ENCODE data around the gene IFNA2. TPM values are rescaled to one million over a fixed set of nuclear protein-coding genes. Genes with fewer than 3 reads are reported as not detected.

Gene IFNA2
- total RNA-seq, 1 donor from 2014 or later, result not detected

- no peaks in the 10 kb centered on the region for H3K36me3 Mint-ChIP-seq (ENCODE audit: low read depth, unreplicated experiment)
- Histone ChIP-seq H3K36me3 (ENCODE audit: insufficient read depth, low read length) (no peaks in the 10 kb centered on the region), H3K27ac (ENCODE audit: low read depth, low read length) (no peak overlapping the region), H3K4me1 (ENCODE audit: insufficient read depth, low read length) (no peaks in the 10 kb centered on the region), H3K27me3 (ENCODE audit: insufficient read depth, low read length) (no peaks in the 10 kb centered on the region), H3K4me3 (ENCODE audit: insufficient read depth, low read depth, low read length) (no peak overlapping the region), H3K9ac (ENCODE audit: low read length) (no peak overlapping the region), H4K20me1 (ENCODE audit: insufficient read depth, low read length) (no peaks in the 10 kb centered on the region), H3K4me2 (ENCODE audit: low read length) (no peak overlapping the region), H3K9me3 (ENCODE audit: insufficient read depth, low read depth, low read length) (no peaks in the 10 kb centered on the region), H3K79me2 (ENCODE audit: insufficient read depth, low read length) (no peaks in the 10 kb centered on the region), H2AFZ (ENCODE audit: low read depth, low read length) (no peak overlapping the region)
- H3K27ac Mint-ChIP-seq (ENCODE audit: unreplicated experiment), result no peak overlapping the region
- no peaks in the 10 kb centered on the region for H3K4me1 Mint-ChIP-seq (ENCODE audit: low read depth, unreplicated experiment)
- TF ChIP-seq EZH2 (IDR thresholded peaks at IDR 0.05; ENCODE audit: insufficient read depth, low read length) (no peak), CTCF (IDR thresholded peaks at IDR 0.05; ENCODE audit: insufficient read depth, low read depth, low read length) (no peak)
- DNase-seq (ENCODE audit: low read depth) (no peak), FAIRE-seq (no peak)
- no peak overlapping the region for H3K4me3 Mint-ChIP-seq (ENCODE audit: unreplicated experiment)
- H3K27me3 Mint-ChIP-seq (ENCODE audit: low read depth, unreplicated experiment), result no peaks in the 10 kb centered on the region
- H3K9me3 Mint-ChIP-seq (ENCODE audit: unreplicated experiment), result no peaks in the 10 kb centered on the region
Measured at GRCh38 chr9:21413624-21414023, 28.4 kb upstream of the IFNA2 start.

GRCh38 chr9:21413151-21413550, 28.0 kb upstream of the IFNA2 start:
- TF ChIP-seq EZH2 (IDR thresholded peaks at IDR 0.05; ENCODE audit: insufficient read depth, low read length), result no peak
- TF ChIP-seq CTCF (IDR thresholded peaks at IDR 0.05; ENCODE audit: insufficient read depth, low read depth, low read length), result no peak
- H3K27me3 ChIP-seq (ENCODE audit: insufficient read depth, low read length), result no peaks in the 10 kb centered on the region
- Mint-ChIP-seq H3K27ac (ENCODE audit: unreplicated experiment) (no peak overlapping the region), H3K4me3 (ENCODE audit: unreplicated experiment) (no peak overlapping the region), H3K4me1 (ENCODE audit: low read depth, unreplicated experiment) (no peaks in the 10 kb centered on the region), H3K27me3 (ENCODE audit: low read depth, unreplicated experiment) (no peaks in the 10 kb centered on the region), H3K9me3 (ENCODE audit: unreplicated experiment) (no peaks in the 10 kb centered on the region), H3K36me3 (ENCODE audit: low read depth, unreplicated experiment) (no peaks in the 10 kb centered on the region)
- H4K20me1 ChIP-seq (ENCODE audit: insufficient read depth, low read length), result no peaks in the 10 kb centered on the region
- no peak overlapping the region for H3K9ac ChIP-seq (ENCODE audit: low read length)
- DNase-seq (ENCODE audit: low read depth) (no peak), FAIRE-seq (no peak)
- no peaks in the 10 kb centered on the region for H3K36me3 ChIP-seq (ENCODE audit: insufficient read depth, low read length)
- no peak overlapping the region for H3K27ac ChIP-seq (ENCODE audit: low read depth, low read length)
- no peaks in the 10 kb centered on the region for H3K9me3 ChIP-seq (ENCODE audit: insufficient read depth, low read depth, low read length)
- no peak overlapping the region for H3K4me2 ChIP-seq (ENCODE audit: low read length)
- no peaks in the 10 kb centered on the region for H3K79me2 ChIP-seq (ENCODE audit: insufficient read depth, low read length)
- H3K4me3 ChIP-seq (ENCODE audit: insufficient read depth, low read depth, low read length), result no peak overlapping the region
- no peak overlapping the region for H2AFZ ChIP-seq (ENCODE audit: low read depth, low read length)
- H3K4me1 ChIP-seq (ENCODE audit: insufficient read depth, low read length), result no peaks in the 10 kb centered on the region

GRCh38 chr9:21412107-21412506, 26.9 kb upstream of the IFNA2 start:
- FAIRE-seq, result no peak
- H3K27ac Mint-ChIP-seq (ENCODE audit: unreplicated experiment), result no peak overlapping the region
- no peak for TF ChIP-seq CTCF (IDR thresholded peaks at IDR 0.05; ENCODE audit: insufficient read depth, low read depth, low read length)
- no peak for TF ChIP-seq EZH2 (IDR thresholded peaks at IDR 0.05; ENCODE audit: insufficient read depth, low read length)
- no peaks in the 10 kb centered on the region for H3K36me3 ChIP-seq (ENCODE audit: insufficient read depth, low read length)
- no peaks in the 10 kb centered on the region for H3K9me3 Mint-ChIP-seq (ENCODE audit: unreplicated experiment)
- no peak for DNase-seq (ENCODE audit: low read depth)
- no peaks in the 10 kb centered on the region for H3K9me3 ChIP-seq (ENCODE audit: insufficient read depth, low read depth, low read length)
- H3K4me1 ChIP-seq (ENCODE audit: insufficient read depth, low read length), result no peaks in the 10 kb centered on the region
- H3K36me3 Mint-ChIP-seq (ENCODE audit: low read depth, unreplicated experiment), result no peaks in the 10 kb centered on the region
- H2AFZ ChIP-seq (ENCODE audit: low read depth, low read length), result no peak overlapping the region
- no peaks in the 10 kb centered on the region for H3K27me3 Mint-ChIP-seq (ENCODE audit: low read depth, unreplicated experiment)
- H3K9ac ChIP-seq (ENCODE audit: low read length), result no peak overlapping the region
- H3K4me3 Mint-ChIP-seq (ENCODE audit: unreplicated experiment), result no peak overlapping the region
- no peak overlapping the region for H3K4me3 ChIP-seq (ENCODE audit: insufficient read depth, low read depth, low read length)
- H3K4me2 ChIP-seq (ENCODE audit: low read length), result no peak overlapping the region
- H3K4me1 Mint-ChIP-seq (ENCODE audit: low read depth, unreplicated experiment), result no peaks in the 10 kb centered on the region
- H3K79me2 ChIP-seq (ENCODE audit: insufficient read depth, low read length), result no peaks in the 10 kb centered on the region
- no peaks in the 10 kb centered on the region for H4K20me1 ChIP-seq (ENCODE audit: insufficient read depth, low read length)
- H3K27me3 ChIP-seq (ENCODE audit: insufficient read depth, low read length), result no peaks in the 10 kb centered on the region
- no peak overlapping the region for H3K27ac ChIP-seq (ENCODE audit: low read depth, low read length)
